ENCODE results near the gene SERPINI1.
A peak's percentile ranks its signal among the peaks of the same experiment; 100 is the strongest.

Gene SERPINI1

DNA sequence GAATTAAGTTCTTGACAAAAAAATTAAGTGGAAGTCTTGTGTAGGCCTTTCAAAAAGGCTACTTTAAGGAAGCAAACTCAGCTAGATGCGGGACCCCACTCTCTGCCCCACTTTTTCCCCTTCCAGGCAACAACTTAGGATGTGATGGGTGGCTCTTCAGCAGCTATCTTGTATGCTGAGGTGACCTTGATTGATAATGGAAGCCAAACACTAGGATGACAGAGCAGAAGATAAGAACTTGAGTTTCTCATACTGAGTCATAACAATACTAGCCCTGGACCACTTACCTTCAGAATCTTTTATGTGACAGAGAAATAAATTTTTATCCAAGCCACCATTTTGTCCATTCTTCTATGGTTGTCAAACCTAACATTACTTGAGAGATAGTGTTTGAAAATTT lies 16.9 kb upstream of the SERPINI1 start:
- TF ChIP-seq, protein P1, sequence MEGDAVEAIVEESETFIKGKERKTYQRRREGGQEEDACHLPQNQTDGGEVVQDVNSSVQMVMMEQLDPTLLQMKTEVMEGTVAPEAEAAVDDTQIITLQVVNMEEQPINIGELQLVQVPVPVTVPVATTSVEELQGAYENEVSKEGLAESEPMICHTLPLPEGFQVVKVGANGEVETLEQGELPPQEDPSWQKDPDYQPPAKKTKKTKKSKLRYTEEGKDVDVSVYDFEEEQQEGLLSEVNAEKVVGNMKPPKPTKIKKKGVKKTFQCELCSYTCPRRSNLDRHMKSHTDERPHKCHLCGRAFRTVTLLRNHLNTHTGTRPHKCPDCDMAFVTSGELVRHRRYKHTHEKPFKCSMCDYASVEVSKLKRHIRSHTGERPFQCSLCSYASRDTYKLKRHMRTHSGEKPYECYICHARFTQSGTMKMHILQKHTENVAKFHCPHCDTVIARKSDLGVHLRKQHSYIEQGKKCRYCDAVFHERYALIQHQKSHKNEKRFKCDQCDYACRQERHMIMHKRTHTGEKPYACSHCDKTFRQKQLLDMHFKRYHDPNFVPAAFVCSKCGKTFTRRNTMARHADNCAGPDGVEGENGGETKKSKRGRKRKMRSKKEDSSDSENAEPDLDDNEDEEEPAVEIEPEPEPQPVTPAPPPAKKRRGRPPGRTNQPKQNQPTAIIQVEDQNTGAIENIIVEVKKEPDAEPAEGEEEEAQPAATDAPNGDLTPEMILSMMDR (IDR thresholded peaks at IDR 0.05), result no peak
- H3K4me3 Mint-ChIP-seq, result no peak overlapping the region
- no peak overlapping the region for H3K27ac Mint-ChIP-seq
- peaks cover 93% of the 10 kb centered on the region for H3K36me3 Mint-ChIP-seq (ENCODE audit: low read depth)
- no peaks in the 10 kb centered on the region for H3K4me1 Mint-ChIP-seq
- H3K9me3 Mint-ChIP-seq, result peaks cover 37% of the 10 kb centered on the region
- no peak for DNase-seq
- no peaks in the 10 kb centered on the region for H3K27me3 Mint-ChIP-seq (ENCODE audit: low read depth, poor library complexity)

- DNase-seq, result no peak
- Mint-ChIP-seq H3K4me3 (no peak overlapping the region), H3K9me3 (peaks cover 12% of the 10 kb centered on the region), H3K4me1 (peaks cover 6% of the 10 kb centered on the region), H3K27ac (peak overlapping the region; percentile 79), H3K36me3 (ENCODE audit: low read depth) (peaks cover 53% of the 10 kb centered on the region), H3K27me3 (ENCODE audit: low read depth, poor library complexity) (no peaks in the 10 kb centered on the region)
- TF ChIP-seq, protein P1 (IDR thresholded peaks at IDR 0.05), result no peak
Observed at GRCh38 chr3:167723025-167723512, 12.5 kb upstream of the SERPINI1 start.

GRCh38 chr3:167723872-167724271 lies 11.6 kb upstream of the SERPINI1 start:
- DNase-seq, result no peak
- peak overlapping the region; percentile 76 for H3K27ac Mint-ChIP-seq
- TF ChIP-seq, protein P1 (IDR thresholded peaks at IDR 0.05), result no peak
- H3K27me3 Mint-ChIP-seq (ENCODE audit: low read depth, poor library complexity), result no peaks in the 10 kb centered on the region
- peaks cover 12% of the 10 kb centered on the region for H3K9me3 Mint-ChIP-seq
- H3K36me3 Mint-ChIP-seq (ENCODE audit: low read depth), result peaks cover 45% of the 10 kb centered on the region
- H3K4me1 Mint-ChIP-seq, result peaks cover 6% of the 10 kb centered on the region
- no peak overlapping the region for H3K4me3 Mint-ChIP-seq

DNA sequence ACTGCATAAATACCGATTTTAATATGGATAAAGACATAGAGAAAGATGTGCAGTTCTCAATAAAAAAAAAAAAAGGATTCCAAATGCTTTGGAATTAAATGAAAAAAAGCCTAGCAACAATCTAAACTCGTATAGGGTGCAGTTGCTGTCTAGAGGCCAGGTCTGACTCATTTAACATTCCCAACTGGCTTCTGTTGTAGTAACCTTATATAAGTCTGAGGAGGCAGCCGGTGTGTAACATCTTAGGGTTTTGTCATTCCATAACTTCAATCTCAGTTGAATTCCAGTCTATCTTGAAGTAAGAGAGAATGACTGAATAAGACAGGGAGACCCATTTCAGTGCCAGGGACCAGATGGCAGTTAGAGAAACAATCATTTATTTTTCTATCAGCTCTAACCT lies 7.3 kb upstream of the SERPINI1 start:
- Mint-ChIP-seq H3K27me3 (ENCODE audit: low read depth, poor library complexity) (no peaks in the 10 kb centered on the region), H3K36me3 (ENCODE audit: low read depth) (peaks cover 5% of the 10 kb centered on the region), H3K9me3 (no peaks in the 10 kb centered on the region), H3K27ac (no peak overlapping the region), H3K4me3 (no peak overlapping the region), H3K4me1 (peaks cover 6% of the 10 kb centered on the region)
- TF ChIP-seq, protein P1 (IDR thresholded peaks at IDR 0.05), result no peak
- DNase-seq, result no peak

GRCh38 chr3:167728632-167729323 lies 6.7 kb upstream of the SERPINI1 start:
- TF ChIP-seq, protein P1 (IDR thresholded peaks at IDR 0.05), result no peak
- Mint-ChIP-seq H3K36me3 (ENCODE audit: low read depth) (no peaks in the 10 kb centered on the region), H3K4me1 (peaks cover 6% of the 10 kb centered on the region), H3K27ac (no peak overlapping the region), H3K4me3 (no peak overlapping the region), H3K9me3 (no peaks in the 10 kb centered on the region), H3K27me3 (ENCODE audit: low read depth, poor library complexity) (no peaks in the 10 kb centered on the region)
- no peak for DNase-seq

DNA sequence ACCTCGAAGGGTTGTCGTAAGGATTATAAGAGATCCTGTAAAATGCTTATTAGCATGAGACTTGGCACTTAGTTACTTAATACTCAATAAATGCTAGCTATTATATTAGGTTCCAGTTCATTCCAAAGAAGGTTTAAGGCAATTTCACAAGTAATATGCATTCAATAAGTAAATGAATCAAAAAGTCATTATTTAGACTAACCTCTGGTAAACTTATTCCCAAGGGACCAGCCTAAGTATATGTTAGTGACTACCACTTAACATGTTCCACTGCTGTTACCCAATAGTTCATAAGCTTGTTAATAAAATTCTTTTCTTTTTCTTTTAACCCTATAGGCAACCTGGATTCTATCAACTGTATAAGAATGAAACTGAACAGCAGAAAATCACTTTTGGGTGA lies 5.9 kb upstream of the SERPINI1 start:
- H3K36me3 Mint-ChIP-seq (ENCODE audit: low read depth), result no peaks in the 10 kb centered on the region
- TF ChIP-seq, protein P1 (IDR thresholded peaks at IDR 0.05), result no peak
- no peaks in the 10 kb centered on the region for H3K27me3 Mint-ChIP-seq (ENCODE audit: low read depth, poor library complexity)

More for the DNA sequence above, 5.9 kb upstream of the SERPINI1 start:
- Mint-ChIP-seq H3K27ac (no peak overlapping the region), H3K4me3 (no peak overlapping the region), H3K9me3 (no peaks in the 10 kb centered on the region), H3K4me1 (no peaks in the 10 kb centered on the region)
- DNase-seq, result no peak
